GM18526 (cell line): ENCODE measurements around the gene N4BP2L2.

Experiments
- POLR2A ChIP-seq: IDR thresholded peaks from 3 replicates; pipeline ENCODE4 v1.6.1; 2011; ENCODE audit not compliant: insufficient read length; ENCODE audit errors: extremely low read depth

N4BP2L2 gene

GRCh38 chr13:32446773-32447465, 91.7 kb downstream of the N4BP2L2 start:
- no peak for TF ChIP-seq POLR2A

- TF ChIP-seq POLR2A = no peak
Observed at GRCh38 chr13:32446220-32446619, 92.4 kb downstream of the N4BP2L2 start.

GRCh38 chr13:32445461-32445860, 93.1 kb downstream of the N4BP2L2 start:
- no peak for TF ChIP-seq POLR2A

DNA sequence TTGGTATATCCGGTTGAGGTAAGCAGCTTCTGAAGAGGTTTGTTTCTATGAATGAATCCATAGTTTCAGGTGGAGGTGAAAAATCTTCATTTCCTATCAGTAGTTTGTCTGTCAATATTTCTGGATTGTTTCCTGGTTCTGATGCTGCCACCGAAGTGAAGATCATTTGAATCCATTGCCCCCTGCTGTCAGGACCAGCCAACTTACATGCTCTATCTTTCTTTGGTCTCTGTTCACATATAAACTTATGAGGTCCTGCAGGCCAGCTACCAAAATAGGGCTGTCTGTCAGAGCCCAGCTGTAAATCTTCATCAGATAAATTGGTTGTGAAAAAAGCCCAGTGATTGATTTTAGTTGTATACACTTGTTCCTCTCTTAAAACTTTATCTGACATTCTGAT, 95.5 kb downstream of the N4BP2L2 start:
- TF ChIP-seq POLR2A = no peak

DNA sequence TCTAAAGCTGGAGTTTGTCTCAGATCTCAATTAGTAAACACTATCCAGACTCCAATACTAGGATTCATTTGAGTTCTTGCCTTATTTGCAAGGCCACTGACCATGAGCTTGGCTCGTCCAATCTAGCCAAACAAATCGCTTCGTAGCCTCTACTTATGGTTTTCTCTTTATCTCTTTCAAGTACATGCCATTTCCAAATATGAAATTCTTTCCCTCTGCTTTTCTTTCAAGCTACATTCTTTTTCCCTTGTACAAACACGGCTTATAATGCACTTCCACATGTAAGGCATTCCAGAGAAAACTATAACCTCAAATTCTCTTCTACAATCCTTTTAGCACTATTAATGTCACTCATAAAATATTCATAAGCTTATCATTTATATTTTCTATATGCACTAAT, 99.7 kb downstream of the N4BP2L2 start:
- no peak for TF ChIP-seq POLR2A

DNA sequence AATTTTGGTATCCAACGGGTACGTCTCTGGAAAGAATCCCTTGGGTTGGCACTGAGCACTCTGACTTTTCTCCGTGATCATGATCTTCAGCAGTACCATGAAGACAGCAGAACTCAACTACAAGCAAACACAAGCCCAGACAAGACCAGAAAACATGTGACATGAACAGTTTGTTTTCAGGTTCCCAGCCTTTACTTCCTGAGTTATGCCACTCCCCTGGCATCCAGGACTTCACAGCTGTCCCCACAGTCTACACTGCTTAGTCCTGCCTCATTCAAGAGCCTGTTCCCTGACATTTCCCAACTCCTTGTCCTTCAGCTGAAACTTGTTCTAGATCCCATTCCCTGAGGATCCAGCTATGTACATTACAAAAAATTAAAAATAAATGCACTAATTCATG, 105.7 kb downstream of the N4BP2L2 start:
- TF ChIP-seq POLR2A = no peak

GRCh38 chr13:32431361-32431760, 107.2 kb downstream of the N4BP2L2 start:
- TF ChIP-seq POLR2A = no peak

- no peak for TF ChIP-seq POLR2A
Observed at GRCh38 chr13:32430018-32430747, 108.4 kb downstream of the N4BP2L2 start.

DNA sequence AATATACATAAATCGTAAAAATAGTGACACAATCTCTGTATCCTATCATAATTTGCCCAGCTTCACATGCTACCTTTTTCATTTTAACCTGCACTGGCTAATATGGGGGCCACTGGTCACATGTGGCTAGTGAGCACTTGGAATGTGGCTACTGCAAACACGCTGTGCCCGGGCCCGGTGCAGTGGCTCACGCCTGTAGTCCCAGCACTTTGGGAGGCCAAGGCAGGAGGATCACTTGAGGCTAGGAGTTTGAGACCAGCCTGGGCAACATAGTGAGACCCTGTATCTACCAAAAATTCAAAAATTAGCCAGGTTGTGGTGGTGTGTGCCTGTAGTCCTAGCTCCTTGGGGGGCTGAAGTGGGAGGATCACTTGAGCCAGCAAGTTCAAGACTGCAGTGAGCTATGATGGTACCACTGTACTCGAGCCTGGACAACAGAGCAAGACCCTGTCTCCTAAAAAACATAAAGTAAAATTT, 109.1 kb downstream of the N4BP2L2 start:
- no peak for TF ChIP-seq POLR2A

DNA sequence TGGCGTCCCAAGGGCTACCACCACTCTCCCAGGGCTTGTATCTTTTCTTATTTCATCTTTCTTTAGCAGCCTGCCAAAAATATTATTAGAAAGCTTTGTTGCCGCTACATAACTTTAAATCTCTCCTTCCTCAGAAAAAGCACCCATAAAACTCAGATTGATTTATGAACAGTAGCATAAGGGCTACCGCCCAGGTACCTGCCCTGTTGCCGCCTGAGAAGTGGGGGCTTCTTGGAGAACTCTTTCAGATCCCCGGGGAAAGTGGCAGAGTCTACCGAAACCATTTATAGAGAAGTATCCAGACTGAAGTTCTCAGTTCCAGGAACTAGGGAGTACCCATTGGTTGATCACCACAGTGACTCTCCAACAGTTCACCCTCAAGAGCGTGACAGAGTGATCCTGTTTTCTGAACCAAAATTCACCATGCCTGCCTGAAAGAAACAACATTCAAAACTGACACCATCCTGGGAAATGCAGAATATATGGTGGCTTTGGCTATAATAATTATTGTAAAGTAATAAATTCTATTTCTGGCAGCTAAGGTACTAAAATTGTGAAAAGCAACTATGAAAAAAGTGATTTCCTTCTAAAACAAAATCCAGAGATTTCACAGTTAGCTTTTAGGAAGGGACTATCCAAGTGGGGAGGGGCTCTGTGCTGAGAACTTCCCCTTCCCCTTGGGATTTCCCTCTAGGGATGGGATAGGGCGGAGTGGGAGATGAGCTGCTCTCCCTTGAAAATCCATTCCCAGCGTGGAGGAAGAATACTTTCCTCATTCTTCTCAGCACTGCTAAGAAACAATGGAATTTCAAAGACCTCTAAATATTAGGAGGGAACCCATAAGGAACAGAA, 109.8 kb downstream of the N4BP2L2 start:
- TF ChIP-seq POLR2A = no peak

DNA sequence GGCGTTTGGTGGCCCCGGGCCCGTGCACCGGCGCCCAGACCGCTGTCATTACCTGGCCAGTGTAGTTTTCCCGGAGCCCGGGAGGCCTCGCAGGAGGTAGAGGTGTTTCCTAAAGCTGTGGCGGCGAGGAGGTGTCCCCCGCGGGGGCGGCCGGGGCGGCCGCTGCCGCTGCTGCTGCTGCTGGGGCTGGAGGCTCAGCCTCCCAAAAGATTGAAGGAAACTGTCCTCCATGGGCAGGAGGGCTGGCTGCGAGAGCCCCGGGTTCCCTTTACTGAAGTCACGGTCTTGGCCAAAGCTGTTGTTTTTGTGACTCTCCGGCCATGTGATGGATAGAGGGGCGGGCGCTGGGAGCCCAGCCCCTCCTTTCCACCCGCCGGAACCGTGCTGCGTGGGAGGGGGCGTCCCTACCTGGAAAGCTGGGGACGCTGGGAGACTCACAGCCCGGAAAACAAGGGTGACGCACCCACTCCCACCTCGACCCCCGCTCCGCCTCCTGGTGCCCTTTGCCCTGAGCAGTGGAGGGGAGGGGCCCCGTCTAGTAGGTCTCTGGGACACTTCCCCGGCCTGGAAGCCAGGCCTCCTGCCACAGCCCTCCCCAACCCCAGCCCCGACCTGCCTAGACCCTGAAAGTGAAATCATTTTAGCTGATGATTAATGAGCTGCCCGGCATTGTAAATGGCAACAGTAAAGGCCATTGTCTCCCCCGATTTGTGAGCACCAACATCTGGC, 110.6 kb downstream of the N4BP2L2 start, which contains the start of gene N4BP2L1:
Gene N4BP2L1, minus strand, starts transcription at position 279 of the 729 bp plus-strand sequence. Its CDS starts 48 bp downstream, at position 231.
- peak; percentile 83 for TF ChIP-seq POLR2A

DNA sequence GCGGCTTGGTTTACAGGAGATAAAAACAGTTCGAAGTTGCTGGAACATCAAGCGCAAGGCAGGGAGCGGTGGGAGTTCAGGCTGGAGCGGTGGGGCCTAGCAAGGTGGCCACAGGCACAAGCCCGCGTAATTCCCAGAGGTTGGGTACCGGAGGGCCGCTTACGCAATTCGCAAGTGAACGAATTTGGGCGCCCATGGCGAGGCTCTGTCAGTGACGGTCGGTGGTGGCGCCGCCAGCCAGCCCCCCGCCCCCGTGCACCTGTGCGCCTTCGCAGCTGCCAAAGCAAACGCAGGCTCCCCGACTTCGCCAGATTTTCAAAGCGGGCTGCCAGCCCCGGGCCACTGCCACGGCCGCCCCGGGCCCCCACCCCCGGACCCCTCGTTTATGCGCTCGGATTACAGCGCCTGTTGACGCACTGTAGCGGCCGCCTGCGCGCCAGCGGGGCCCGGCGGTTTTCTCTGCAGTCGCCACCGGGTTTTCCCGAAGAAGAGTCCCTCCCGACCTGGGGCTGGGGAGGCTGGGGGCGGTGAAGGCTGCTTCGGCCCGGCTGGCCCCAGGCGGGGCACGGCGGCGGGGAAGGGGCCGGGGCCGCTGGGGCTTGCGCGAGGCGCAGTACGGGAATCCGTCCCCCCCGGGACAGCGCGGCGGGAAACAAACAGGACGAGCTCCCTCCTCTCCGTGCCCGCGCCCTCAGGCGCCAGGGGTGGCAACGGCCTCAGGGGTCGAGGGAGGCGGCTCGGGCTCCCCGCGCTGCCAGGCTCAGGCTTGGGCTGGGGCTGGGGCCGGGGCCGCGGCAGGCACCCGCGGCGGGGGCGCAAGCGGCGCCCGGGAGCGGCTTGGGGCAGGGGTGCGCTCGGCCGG, 111.4 kb downstream of the N4BP2L2 start:
- peak; percentile 44 for TF ChIP-seq POLR2A

DNA sequence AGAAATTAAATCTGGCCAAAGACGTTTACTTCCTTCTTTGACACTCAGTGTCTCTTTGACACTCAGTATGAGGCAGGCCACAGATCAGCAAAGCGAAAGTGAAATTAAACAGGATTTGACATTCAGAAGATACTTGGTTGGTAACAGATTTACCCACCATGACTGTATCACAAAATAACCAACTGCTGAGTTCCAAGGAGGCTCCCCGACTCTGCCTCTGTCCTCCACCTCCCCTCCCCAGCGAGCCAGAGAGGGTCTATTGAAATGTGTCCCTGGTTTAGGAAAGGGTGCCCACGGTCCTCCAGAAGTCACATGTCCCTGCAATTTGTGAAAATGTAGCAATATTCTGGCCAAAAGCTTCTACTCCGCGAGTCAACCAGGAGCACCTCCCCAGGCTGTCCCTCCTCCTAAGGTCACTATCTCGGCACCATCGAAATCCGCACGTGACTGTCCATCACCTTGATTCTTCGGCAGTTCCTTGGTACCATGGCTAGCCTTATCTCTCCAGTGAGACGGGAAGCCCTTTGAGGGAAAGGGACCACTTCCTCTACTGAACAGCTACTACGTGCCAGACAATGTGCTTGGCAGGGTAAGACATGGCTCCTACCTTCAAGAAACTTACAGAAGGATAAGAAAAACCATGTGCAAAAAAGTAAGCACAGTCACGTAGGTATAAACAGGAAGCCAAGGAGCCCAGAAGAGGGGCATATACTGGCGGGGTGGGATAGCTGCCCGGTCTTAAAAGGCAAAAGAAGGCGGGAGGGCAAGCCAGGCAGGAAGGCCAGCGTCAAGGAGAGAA, 112.2 kb downstream of the N4BP2L2 start:
- TF ChIP-seq POLR2A = no peak
